Thyroid gland (tissue), 4 donors: ENCODE measurements around the gene DMP1. TPM values are rescaled to one million over a fixed set of nuclear protein-coding genes. Genes with fewer than 3 reads are reported as not detected.

ENCODE experiments used
- DNase-seq, 2 donors: peaks; one replicate each; pipeline ENCODE4 v3.0.0-alpha.2; 2019
- H3K27ac ChIP-seq, 3 donors: fragments of 200-600 bp; sonication (generic); 1 replicate in 2 of 3; 2 replicates in 1 of 3; pipeline ENCODE4 v1.5.1; 2016 to 2019; ENCODE audit warnings: mild to moderate bottlenecking in 1 of 3, moderate library complexity in 1 of 3
- H3K27me3 ChIP-seq: fragments of 200-600 bp; sonication (generic); one replicate; pipeline ENCODE4 v1.5.1; 2019
- H3K36me3 ChIP-seq, 2 donors: fragments of 200-600 bp; sonication (generic); one replicate each; pipeline ENCODE4 v1.5.1; 2016 to 2019
- H3K4me1 ChIP-seq, 2 donors: fragments of 200-600 bp; sonication (generic); one replicate each; pipeline ENCODE4 v1.5.1; 2017 to 2019
- H3K4me3 ChIP-seq, 3 donors: fragments of 200-600 bp; sonication (generic); replicated peaks in 1 of 3; 1 replicate in 2 of 3; 2 replicates in 1 of 3; pipeline ENCODE4 v1.5.1; 2016; ENCODE audit warnings: mild to moderate bottlenecking in 1 of 3
- H3K9me3 ChIP-seq: fragments of 200-600 bp; sonication (generic); one replicate; pipeline ENCODE4 v1.5.1; 2017
- POLR2A ChIP-seq, 2 donors: fragments of 450-650 bp; IDR thresholded peaks; one replicate each; pipeline ENCODE4 v1.6.1; 2017; ENCODE audit warnings: antibody characterized with exemption in 2 of 2, mild to moderate bottlenecking in 2 of 2, moderate library complexity in 1 of 2
- WGBS, 2 donors: methylation state at CpG; one replicate each; pipeline ENCODE4 v1.1.5; 2017; 5-methylcytosine and 5-hydroxymethylcytosine counted together
- intact Hi-C: fragments of 100-400 bp; cut with DNase I; formaldehyde crosslinking; loops from one replicate; pipeline ENCODE4 v1.15.1; 2023
- total RNA-seq, 4 donors: library from RNA; depleted of rRNA; stranded (reverse); fragments of >200 nt; gene quantifications; one replicate each; pipeline ENCODE4 v1.2.3, GENCODE V29; 2016
- TF ChIP-seq, protein P1 (sequence below), 6 experiments: fragments of 200-600 bp in 3 of 6; fragments of 450-650 bp in 3 of 6; sonication (generic) in 3 of 6; IDR thresholded peaks; one replicate each; pipeline ENCODE4 v1.5.1; 2016 to 2019; ENCODE audit warnings: antibody characterized with exemption in 6 of 6, mild to moderate bottlenecking in 2 of 6, inconsistent platforms in 1 of 6, moderate library complexity in 1 of 6

The DMP1 gene
- total RNA-seq, 4 donors from 2014 or later, result not detected

GRCh38 chr4:87697272-87697671 lies 47.2 kb downstream of the DMP1 start:
- no peaks in the 10 kb centered on the region for H3K4me1 ChIP-seq
- intact Hi-C loops, result no loop called here
- H3K27ac ChIP-seq, result no peak overlapping the region
- no peak for DNase-seq
- H3K27me3 ChIP-seq, result no peaks in the 10 kb centered on the region
- no peak overlapping the region for H3K4me3 ChIP-seq
- TF ChIP-seq, protein P1, sequence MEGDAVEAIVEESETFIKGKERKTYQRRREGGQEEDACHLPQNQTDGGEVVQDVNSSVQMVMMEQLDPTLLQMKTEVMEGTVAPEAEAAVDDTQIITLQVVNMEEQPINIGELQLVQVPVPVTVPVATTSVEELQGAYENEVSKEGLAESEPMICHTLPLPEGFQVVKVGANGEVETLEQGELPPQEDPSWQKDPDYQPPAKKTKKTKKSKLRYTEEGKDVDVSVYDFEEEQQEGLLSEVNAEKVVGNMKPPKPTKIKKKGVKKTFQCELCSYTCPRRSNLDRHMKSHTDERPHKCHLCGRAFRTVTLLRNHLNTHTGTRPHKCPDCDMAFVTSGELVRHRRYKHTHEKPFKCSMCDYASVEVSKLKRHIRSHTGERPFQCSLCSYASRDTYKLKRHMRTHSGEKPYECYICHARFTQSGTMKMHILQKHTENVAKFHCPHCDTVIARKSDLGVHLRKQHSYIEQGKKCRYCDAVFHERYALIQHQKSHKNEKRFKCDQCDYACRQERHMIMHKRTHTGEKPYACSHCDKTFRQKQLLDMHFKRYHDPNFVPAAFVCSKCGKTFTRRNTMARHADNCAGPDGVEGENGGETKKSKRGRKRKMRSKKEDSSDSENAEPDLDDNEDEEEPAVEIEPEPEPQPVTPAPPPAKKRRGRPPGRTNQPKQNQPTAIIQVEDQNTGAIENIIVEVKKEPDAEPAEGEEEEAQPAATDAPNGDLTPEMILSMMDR (IDR thresholded peaks at IDR 0.05), result no peak
- TF ChIP-seq POLR2A (IDR thresholded peaks at IDR 0.05), result no peak
- H3K9me3 ChIP-seq, result no peaks in the 10 kb centered on the region
- WGBS, 2 donors, result 90 to 92% methylated on average over 3 to 5 of the region's 5 CpGs
- H3K36me3 ChIP-seq, result no peaks in the 10 kb centered on the region

DNA sequence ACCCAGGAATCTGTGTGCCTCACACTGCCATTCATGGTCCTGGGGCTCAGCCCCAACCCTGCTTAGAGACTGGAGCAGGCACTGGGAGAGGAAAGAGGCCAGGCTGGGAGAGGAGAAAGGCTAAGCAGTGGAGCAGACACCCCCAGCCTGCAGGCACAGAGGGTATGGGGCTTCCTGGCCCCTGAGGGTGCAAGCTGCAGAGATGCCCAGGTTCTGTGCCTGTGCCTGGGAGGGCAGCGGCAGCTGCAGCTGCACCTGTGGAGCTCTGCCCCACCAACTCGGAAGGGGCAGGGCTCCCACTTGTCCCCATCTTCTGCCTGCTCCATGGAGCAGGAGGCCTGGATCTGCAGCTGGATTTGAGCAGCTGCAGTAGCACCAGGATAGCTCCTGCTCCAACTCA lies 47.9 kb downstream of the DMP1 start:
- WGBS, 2 donors, result 88 to 100% methylated on average over 1 to 2 of the region's 2 CpGs
- intact Hi-C loops, result no loop called here
- Histone ChIP-seq H3K27ac (no peak overlapping the region), H3K4me1 (no peaks in the 10 kb centered on the region), H3K9me3 (no peaks in the 10 kb centered on the region), H3K36me3 (no peaks in the 10 kb centered on the region), H3K4me3 (no peak overlapping the region), H3K27me3 (no peaks in the 10 kb centered on the region)
- DNase-seq, result no peak
- no peak for TF ChIP-seq POLR2A (IDR thresholded peaks at IDR 0.05)
- TF ChIP-seq, protein P1 (IDR thresholded peaks at IDR 0.05), result no peak

DNA sequence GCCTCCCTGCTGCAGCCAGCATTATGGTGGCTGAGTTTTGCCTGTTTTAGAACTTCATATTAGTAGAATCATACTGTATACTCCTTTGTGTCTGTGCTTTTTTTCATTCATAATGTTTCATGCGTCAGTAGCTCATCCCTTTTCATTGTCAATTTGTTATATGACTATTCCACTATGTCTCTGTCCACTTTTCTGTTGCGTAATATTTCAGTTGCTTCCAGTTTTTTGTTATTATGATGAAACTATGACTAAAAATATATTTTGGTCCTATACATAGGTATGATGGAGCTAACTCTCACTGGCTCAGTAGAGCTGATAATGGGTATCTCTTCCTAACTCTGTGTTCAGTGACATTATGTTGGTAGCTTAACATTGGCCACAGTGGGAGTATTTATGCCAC lies 48.3 kb downstream of the DMP1 start:
- 97 to 98% methylated on average over 2 of the region's 2 CpGs for WGBS, 2 donors
- Histone ChIP-seq H3K4me1 (no peaks in the 10 kb centered on the region), H3K36me3 (no peaks in the 10 kb centered on the region), H3K4me3 (no peak overlapping the region), H3K9me3 (no peaks in the 10 kb centered on the region), H3K27me3 (no peaks in the 10 kb centered on the region), H3K27ac (no peak overlapping the region)
- intact Hi-C loops, result no loop called here
- TF ChIP-seq POLR2A (IDR thresholded peaks at IDR 0.05), result no peak
- TF ChIP-seq, protein P1 (IDR thresholded peaks at IDR 0.05), result no peak
- no peak for DNase-seq

DNA sequence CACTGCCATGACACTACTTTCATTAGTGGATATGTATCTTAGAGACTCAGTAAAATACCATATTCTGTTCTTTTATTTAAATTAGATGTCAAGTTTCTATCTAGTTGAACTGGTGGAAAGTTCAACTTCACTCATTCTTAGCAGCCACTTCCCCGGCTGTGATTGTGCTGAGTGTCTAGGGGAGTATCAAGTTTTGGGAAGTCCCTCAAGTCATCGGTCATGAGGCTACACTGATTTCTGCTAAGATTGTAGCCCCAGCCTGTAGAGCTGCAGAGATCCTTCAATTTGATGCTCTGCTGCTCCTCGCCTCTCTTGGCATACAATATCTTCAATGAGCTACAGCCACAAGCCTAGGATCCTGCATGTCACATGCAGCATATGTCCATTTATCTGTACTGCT lies 53.9 kb downstream of the DMP1 start:
- Histone ChIP-seq H3K4me1 (no peaks in the 10 kb centered on the region), H3K36me3 (no peaks in the 10 kb centered on the region), H3K9me3 (no peaks in the 10 kb centered on the region), H3K27me3 (no peaks in the 10 kb centered on the region), H3K4me3 (no peak overlapping the region), H3K27ac (no peak overlapping the region)
- intact Hi-C loops, result no loop called here
- 87 to 91% methylated on average over 3 of the region's 3 CpGs for WGBS, 2 donors
- DNase-seq, result no peak
- TF ChIP-seq POLR2A (IDR thresholded peaks at IDR 0.05), result no peak

DNA sequence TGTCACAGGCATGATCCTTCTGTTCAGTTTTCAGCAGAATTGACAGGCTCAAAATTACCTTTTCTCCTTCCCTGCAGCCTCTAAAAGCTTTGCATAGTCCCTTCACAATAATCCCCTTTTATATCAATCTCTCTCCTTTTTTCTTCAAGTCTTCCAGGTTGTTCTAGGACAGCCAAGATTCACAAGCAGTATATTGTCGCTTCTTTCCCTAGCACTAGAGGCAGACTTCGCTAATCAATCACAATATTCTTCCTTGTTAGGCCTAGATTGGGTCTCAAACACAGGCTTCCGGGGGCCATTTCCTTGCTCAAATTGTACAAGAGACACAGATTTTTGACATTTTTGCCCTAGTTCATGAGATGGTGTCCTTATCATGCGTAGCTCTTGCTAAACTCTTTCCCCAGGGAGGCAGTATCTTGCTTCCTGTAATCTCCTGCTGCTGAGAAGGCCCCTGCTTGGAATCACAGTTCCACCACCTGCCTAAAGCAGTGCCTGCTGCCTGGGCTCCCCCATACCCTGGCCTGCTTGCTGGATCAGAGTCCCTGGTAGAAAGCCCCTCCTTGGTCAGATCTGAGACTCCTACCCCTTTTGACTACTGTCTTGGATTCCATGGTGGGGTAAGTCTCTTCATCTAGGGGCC lies 57.3 kb downstream of the DMP1 start:
- no peaks in the 10 kb centered on the region for H3K27me3 ChIP-seq
- intact Hi-C loops, result no loop called here
- 94 to 100% methylated on average over 3 of the region's 4 CpGs for WGBS, 2 donors
- H3K27ac ChIP-seq, result no peak overlapping the region
- no peak for DNase-seq
- H3K4me3 ChIP-seq, result no peak overlapping the region
- TF ChIP-seq, protein P1 (IDR thresholded peaks at IDR 0.05), result no peak
- no peak for TF ChIP-seq POLR2A (IDR thresholded peaks at IDR 0.05)
- H3K9me3 ChIP-seq, result no peaks in the 10 kb centered on the region
- H3K4me1 ChIP-seq, result no peaks in the 10 kb centered on the region
- H3K36me3 ChIP-seq, result no peaks in the 10 kb centered on the region

Other genes with a start within 250 kb of the DMP1 start
- 10 to 100 TPM; 20.4 to 38.2 (median 28.4) TPM for gene NUDT9, start 227.7 kb upstream of the DMP1 start, total RNA-seq
- gene SPARCL1, start 120.9 kb upstream of the DMP1 start, total RNA-seq, result 100 to 1,000 TPM; 234 to 569 (median 391) TPM
- under 1 TPM in 1 of 4 donors, not detected in 3; 0.13 TPM for gene DSPP, start 41.8 kb upstream of the DMP1 start, total RNA-seq
- not detected for gene IBSP, start 149.3 kb downstream of the DMP1 start, total RNA-seq
- gene MEPE, start 182.7 kb downstream of the DMP1 start, total RNA-seq, result not detected